GM12878 (cell line): Measurements from ENCODE around the gene SELENOO. TPM values are rescaled to one million over a fixed set of nuclear protein-coding genes. Genes with fewer than 3 reads are reported as not detected.
A peak's percentile ranks its signal among the peaks of the same experiment; 100 is the strongest.

Source experiments
- BCL3 ChIP-seq: IDR thresholded peaks from 2 replicates; pipeline ENCODE4 v1.6.1; 2011; ENCODE audit warnings: borderline replicate concordance, low read depth, mild to moderate bottlenecking, moderate library complexity, low read length; ENCODE audit not compliant: insufficient read depth, poor library complexity, severe bottlenecking
- CHD2 ChIP-seq: IDR thresholded peaks from 2 replicates; pipeline ENCODE4 v1.6.1; 2011; ENCODE audit warnings: low read depth, low read length, improper control_type of control experiment, borderline replicate concordance
- ETV6 ChIP-seq, 2 experiments: fragments of 450-650 bp in 1 of 2; IDR thresholded peaks in 1 of 2; conservative IDR thresholded peaks in 1 of 2; 2 replicates each; pipeline ENCODE4 v1.6.1; 2014; ENCODE audit warnings: antibody characterized with exemption in 1 of 2, borderline replicate concordance in 1 of 2, low read depth in 1 of 2, mild to moderate bottlenecking in 1 of 2, moderate library complexity in 1 of 2
- FOXK2 ChIP-seq: fragments of 450-650 bp; IDR thresholded peaks from 2 replicates; pipeline ENCODE4 v1.6.1; 2017; ENCODE audit warnings: mild to moderate bottlenecking, moderate library complexity
- GABPA ChIP-seq: IDR thresholded peaks from 2 replicates; pipeline ENCODE4 v1.6.1; 2014; ENCODE audit warnings: antibody characterized with exemption, low read depth, mild to moderate bottlenecking, inconsistent platforms
- HDAC2 ChIP-seq: fragments of 200-600 bp; sonication (generic); IDR thresholded peaks from 2 replicates; pipeline ENCODE4 v1.6.1; 2017
- IRF3 ChIP-seq: fragments of 450-650 bp; IDR thresholded peaks from 2 replicates; pipeline ENCODE4 v1.6.1; 2014; ENCODE audit warnings: mild to moderate bottlenecking
- MEF2B ChIP-seq: fragments of 450-650 bp; IDR thresholded peaks from 2 replicates; pipeline ENCODE4 v1.6.1; 2018; ENCODE audit warnings: mild to moderate bottlenecking, moderate library complexity; ENCODE audit not compliant: partially characterized antibody, poor library complexity, severe bottlenecking
- NFXL1 ChIP-seq: fragments of 450-650 bp; IDR thresholded peaks from 2 replicates; pipeline ENCODE4 v1.6.1; 2017; ENCODE audit warnings: antibody characterized with exemption, mild to moderate bottlenecking, borderline replicate concordance
- REST ChIP-seq: IDR thresholded peaks from 2 replicates; pipeline ENCODE4 v1.6.1; 2012; ENCODE audit warnings: mild to moderate bottlenecking, low read depth, low read length
- SIN3A ChIP-seq: IDR thresholded peaks from 2 replicates; pipeline ENCODE4 v1.6.1; 2012; ENCODE audit warnings: low read depth, low read length, improper control_type of control experiment
- SMAD1 ChIP-seq: fragments of 450-650 bp; IDR thresholded peaks from 2 replicates; pipeline ENCODE4 v1.6.1; 2018; ENCODE audit warnings: mild to moderate bottlenecking, low read depth; ENCODE audit not compliant: partially characterized antibody
- SPI1 ChIP-seq: IDR thresholded peaks from 2 replicates; pipeline ENCODE4 v1.6.1; 2011; ENCODE audit warnings: low read depth, mild to moderate bottlenecking, low read length, moderate library complexity, borderline replicate concordance; ENCODE audit not compliant: insufficient read depth
- SUZ12 ChIP-seq: fragments of 200-600 bp; sonication (generic); IDR thresholded peaks from one replicate; pipeline ENCODE4 v1.6.1; 2018; ENCODE audit warnings: antibody characterized with exemption, mild to moderate bottlenecking; ENCODE audit not compliant: unreplicated experiment
- TCF12 ChIP-seq: IDR thresholded peaks from 2 replicates; pipeline ENCODE4 v1.6.1; 2011; ENCODE audit warnings: low read depth, mild to moderate bottlenecking, low read length
- YY1 ChIP-seq: IDR thresholded peaks from 2 replicates; pipeline ENCODE4 v1.6.1; 2011; ENCODE audit warnings: low read depth, mild to moderate bottlenecking, low read length
- ZNF687 ChIP-seq: fragments of 450-650 bp; IDR thresholded peaks from 2 replicates; pipeline ENCODE4 v1.6.1; 2017; ENCODE audit warnings: mild to moderate bottlenecking, moderate library complexity
- polyA plus RNA-seq, 11 experiments: library from polyadenylated mRNA; depleted of rRNA in 4 of 11; unstranded in 6 of 11; stranded (reverse) in 5 of 11; fragments of >200 nt; fragmentation: Nextera tagmentation in 4 of 11; fragmentation: Illumina TruSeq in 1 of 11; extraction: Ambion mirVana in 4 of 11; extraction: Trizol in 1 of 11; gene quantifications; 1 replicate in 1 of 11; 2 replicates in 10 of 11; pipeline versions ENCODE4 v1.2.1 to v1.2.3, GENCODE V29; 2011 to 2016; ENCODE audit warnings: inconsistent platforms in 2 of 11, missing spikeins in 2 of 11, low read depth in 1 of 11
- total RNA-seq, 4 experiments: library from RNA; depleted of rRNA in 3 of 4; stranded (reverse); fragments of >200 nt in 3 of 4; fragmentation: Illumina TruSeq in 1 of 4; extraction: Trizol in 1 of 4; gene quantifications; 2 replicates each; pipeline versions ENCODE4 v1.2.1 to v1.2.3, GENCODE V29; 2013 to 2021

SELENOO gene
- total and polyA plus RNA-seq, 10 of the 15 experiments (the other 5 are each of a cell fraction or from before 2014, with no cell fraction given): 0.42 to 23.3 (median 3.3) TPM

- peak; percentile 50 for TF ChIP-seq ZNF687
- TF ChIP-seq SPI1: no peak
- TF ChIP-seq SIN3A: 0 out of 2 replicates have a peak, but pooled peaks have one; percentile 72
- TF ChIP-seq ETV6 (conservative IDR thresholded peaks at IDR 0.05 in 1 of 2, IDR thresholded peaks at IDR 0.05 in 1 of 2; ENCODE audit: borderline replicate concordance in 1 of 2, low read depth in 1 of 2): no peak
- no peak for TF ChIP-seq NFXL1
- TF ChIP-seq IRF3: no peak
- no peak for TF ChIP-seq TCF12
- no peak for TF ChIP-seq HDAC2
- TF ChIP-seq SMAD1: no peak
- TF ChIP-seq YY1: no peak
- TF ChIP-seq CHD2: peak; percentile 97
- TF ChIP-seq BCL3: no peak
- no peak for TF ChIP-seq GABPA
- no peak for TF ChIP-seq FOXK2
- TF ChIP-seq SUZ12: no peak
- no peak for TF ChIP-seq REST
- no peak for TF ChIP-seq MEF2B
Observed at GRCh38 chr22:50250555-50251476, 50.0 kb downstream of the SELENOO start, which contains the start of gene HDAC10 (continued).
